Hepatocyte (in vitro differentiated cells): ENCODE data around the gene KCNQ1. TPM values are rescaled to one million over a fixed set of nuclear protein-coding genes. Genes with fewer than 3 reads are reported as not detected.

ENCODE experiments used
- DNase-seq: peaks from one replicate; pipeline ENCODE4 v3.0.0-alpha.2; 2016; ENCODE audit warnings: low spot score
- H2AFZ ChIP-seq: fragments of 200-600 bp; sonication (generic); 2 replicates; pipeline ENCODE4 v1.6.0; 2016; ENCODE audit warnings: antibody characterized with exemption, mild to moderate bottlenecking
- H3K27ac ChIP-seq: fragments of 200-600 bp; sonication (generic); 2 replicates; pipeline ENCODE4 v1.5.1; 2016; ENCODE audit warnings: mild to moderate bottlenecking
- H3K27me3 ChIP-seq: fragments of 200-600 bp; sonication (generic); 2 replicates; pipeline ENCODE4 v1.6.1; 2016
- H3K36me3 ChIP-seq: fragments of 200-600 bp; sonication (generic); replicated peaks from 2 replicates; pipeline ENCODE4 v1.5.1; 2016; ENCODE audit warnings: low read depth; ENCODE audit not compliant: insufficient read depth
- H3K4me1 ChIP-seq: fragments of 200-600 bp; sonication (generic); 2 replicates; pipeline ENCODE4 v1.5.1; 2016; ENCODE audit warnings: mild to moderate bottlenecking, moderate library complexity; ENCODE audit not compliant: insufficient read depth
- H3K4me2 ChIP-seq: fragments of 200-600 bp; sonication (generic); 2 replicates; pipeline ENCODE4 v1.6.0; 2016
- H3K4me3 ChIP-seq: fragments of 200-600 bp; sonication (generic); 2 replicates; pipeline ENCODE4 v1.5.1; 2016; ENCODE audit warnings: mild to moderate bottlenecking
- H3K79me2 ChIP-seq: fragments of 200-600 bp; sonication (generic); 2 replicates; pipeline ENCODE4 v1.6.0; 2017; ENCODE audit warnings: mild to moderate bottlenecking
- H3K9me2 ChIP-seq: fragments of 200-600 bp; sonication (generic); replicated peaks from 2 replicates; pipeline ENCODE4 v1.6.0; 2017; ENCODE audit warnings: mild to moderate bottlenecking; ENCODE audit not compliant: insufficient read depth
- H3K9me3 ChIP-seq: fragments of 200-600 bp; sonication (generic); 2 replicates; pipeline ENCODE4 v1.5.1; 2016; ENCODE audit warnings: low read depth, mild to moderate bottlenecking
- H4K20me1 ChIP-seq: fragments of 200-600 bp; sonication (generic); 2 replicates; pipeline ENCODE4 v1.6.0; 2016; ENCODE audit warnings: mild to moderate bottlenecking; ENCODE audit not compliant: insufficient read depth, poor library complexity, severe bottlenecking
- EZH2 ChIP-seq: fragments of 200-600 bp; sonication (generic); IDR thresholded peaks from 2 replicates; pipeline ENCODE4 v1.6.1; 2016; ENCODE audit warnings: antibody characterized with exemption, mild to moderate bottlenecking, borderline replicate concordance
- EZH2phosphoT487 ChIP-seq: fragments of 200-600 bp; sonication (generic); IDR thresholded peaks from one replicate; pipeline ENCODE4 v1.6.1; 2018; ENCODE audit warnings: antibody characterized with exemption, mild to moderate bottlenecking, low read depth, moderate library complexity; ENCODE audit not compliant: unreplicated experiment, severe bottlenecking
- WGBS: methylation state at CpG from one replicate; pipeline ENCODE4 v1.1.6; 2016; ENCODE audit warnings: low lambda C conversion rate; ENCODE audit errors: missing lambda C conversion rate; 5-methylcytosine and 5-hydroxymethylcytosine counted together
- polyA plus RNA-seq: library from polyadenylated mRNA; unstranded; fragments of >200 nt; fragmentation: Nextera tagmentation; extraction: Ambion mirVana; gene quantifications from 2 replicates; pipeline ENCODE4 v1.2.1, GENCODE V29; 2016
- total RNA-seq: library from RNA; depleted of rRNA; stranded (reverse); fragments of >200 nt; gene quantifications from 2 replicates; pipeline ENCODE4 v1.2.3, GENCODE V29; 2014
- TF ChIP-seq, protein P1 (sequence below): fragments of 200-600 bp; sonication (generic); IDR thresholded peaks from 2 replicates; pipeline ENCODE4 v1.5.1; 2016; ENCODE audit warnings: antibody characterized with exemption, mild to moderate bottlenecking; ENCODE audit not compliant: poor library complexity

KCNQ1 gene
- total and polyA plus RNA-seq, 2 experiments from 2014 or later, result 1.8 to 6.4 TPM

DNA sequence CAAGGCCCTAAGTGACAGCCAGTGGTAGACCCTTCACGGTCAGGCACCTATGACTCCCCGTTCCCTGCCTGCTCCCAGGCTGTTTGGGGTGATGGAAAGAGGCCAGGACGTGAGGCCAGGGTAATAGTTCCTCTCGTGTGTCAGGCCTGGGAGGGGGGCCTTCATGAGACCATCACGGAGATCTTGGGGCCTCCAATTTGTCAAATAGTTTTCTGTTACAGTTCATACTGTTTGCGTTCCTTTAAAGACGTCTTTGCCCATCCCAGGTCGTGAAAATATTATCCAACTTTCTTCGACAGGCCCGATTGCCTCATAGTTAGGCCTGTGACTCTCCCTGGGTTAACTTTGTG is 317.2 kb downstream of the KCNQ1 start:
- Histone ChIP-seq H4K20me1 (no peaks in the 10 kb centered on the region), H3K9me3 (no peaks in the 10 kb centered on the region), H3K4me3 (no peak overlapping the region), H3K36me3 (no peaks in the 10 kb centered on the region), H2AFZ (no peak overlapping the region), H3K4me2 (no peak overlapping the region), H3K4me1 (no peaks in the 10 kb centered on the region), H3K9me2 (no peaks in the 10 kb centered on the region), H3K27me3 (no peaks in the 10 kb centered on the region), H3K79me2 (no peaks in the 10 kb centered on the region), H3K27ac (no peak overlapping the region)
- DNase-seq, result no peak
- WGBS, result 94% methylated on average over 10 of the region's 10 CpGs
- TF ChIP-seq EZH2phosphoT487, result no peak
- TF ChIP-seq, protein P1, sequence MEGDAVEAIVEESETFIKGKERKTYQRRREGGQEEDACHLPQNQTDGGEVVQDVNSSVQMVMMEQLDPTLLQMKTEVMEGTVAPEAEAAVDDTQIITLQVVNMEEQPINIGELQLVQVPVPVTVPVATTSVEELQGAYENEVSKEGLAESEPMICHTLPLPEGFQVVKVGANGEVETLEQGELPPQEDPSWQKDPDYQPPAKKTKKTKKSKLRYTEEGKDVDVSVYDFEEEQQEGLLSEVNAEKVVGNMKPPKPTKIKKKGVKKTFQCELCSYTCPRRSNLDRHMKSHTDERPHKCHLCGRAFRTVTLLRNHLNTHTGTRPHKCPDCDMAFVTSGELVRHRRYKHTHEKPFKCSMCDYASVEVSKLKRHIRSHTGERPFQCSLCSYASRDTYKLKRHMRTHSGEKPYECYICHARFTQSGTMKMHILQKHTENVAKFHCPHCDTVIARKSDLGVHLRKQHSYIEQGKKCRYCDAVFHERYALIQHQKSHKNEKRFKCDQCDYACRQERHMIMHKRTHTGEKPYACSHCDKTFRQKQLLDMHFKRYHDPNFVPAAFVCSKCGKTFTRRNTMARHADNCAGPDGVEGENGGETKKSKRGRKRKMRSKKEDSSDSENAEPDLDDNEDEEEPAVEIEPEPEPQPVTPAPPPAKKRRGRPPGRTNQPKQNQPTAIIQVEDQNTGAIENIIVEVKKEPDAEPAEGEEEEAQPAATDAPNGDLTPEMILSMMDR, result no peak

GRCh38 chr11:2762451-2762850 is 317.6 kb downstream of the KCNQ1 start:
- no peak overlapping the region for H3K27ac ChIP-seq
- no peaks in the 10 kb centered on the region for H3K9me3 ChIP-seq
- H3K4me3 ChIP-seq, result no peak overlapping the region
- H2AFZ ChIP-seq, result no peak overlapping the region
- TF ChIP-seq, protein P1, result no peak
- TF ChIP-seq EZH2phosphoT487 (no peak), EZH2 (no peak)
- WGBS, result 95% methylated on average over 17 of the region's 17 CpGs
- no peaks in the 10 kb centered on the region for H3K79me2 ChIP-seq
- H3K4me2 ChIP-seq, result no peak overlapping the region
- no peaks in the 10 kb centered on the region for H3K36me3 ChIP-seq
- H3K4me1 ChIP-seq, result no peaks in the 10 kb centered on the region
- no peaks in the 10 kb centered on the region for H3K27me3 ChIP-seq
- H4K20me1 ChIP-seq, result no peaks in the 10 kb centered on the region
- DNase-seq, result no peak
- no peaks in the 10 kb centered on the region for H3K9me2 ChIP-seq

DNA sequence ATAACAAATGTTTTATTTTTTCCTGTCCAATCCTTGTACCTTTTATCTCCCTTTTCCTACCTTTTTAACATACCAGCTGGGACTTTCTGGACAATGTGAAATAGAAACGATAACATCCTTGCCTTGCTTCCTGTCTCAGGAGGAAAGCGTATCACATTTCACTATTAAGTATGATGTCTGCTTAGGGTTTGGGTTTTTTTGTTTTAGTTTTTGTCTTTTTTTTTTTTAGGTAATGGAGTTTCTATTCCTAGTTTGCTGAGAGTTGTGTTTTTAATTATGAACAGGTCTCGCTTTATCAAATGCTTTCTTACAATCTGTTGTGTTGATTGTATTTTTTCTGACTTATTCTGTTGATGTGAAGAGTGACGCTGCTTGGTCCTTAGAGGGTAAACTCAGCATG is 319.2 kb downstream of the KCNQ1 start:
- Histone ChIP-seq H3K4me1 (no peaks in the 10 kb centered on the region), H3K27me3 (no peaks in the 10 kb centered on the region), H4K20me1 (no peaks in the 10 kb centered on the region), H3K9me3 (no peaks in the 10 kb centered on the region), H3K4me3 (no peak overlapping the region), H3K9me2 (no peaks in the 10 kb centered on the region), H2AFZ (no peak overlapping the region), H3K36me3 (no peaks in the 10 kb centered on the region), H3K4me2 (no peak overlapping the region), H3K27ac (no peak overlapping the region), H3K79me2 (no peaks in the 10 kb centered on the region)
- 58% methylated on average over 4 of the region's 4 CpGs for WGBS
- no peak for TF ChIP-seq EZH2phosphoT487
- TF ChIP-seq EZH2, result no peak
- TF ChIP-seq, protein P1, result no peak
- no peak for DNase-seq

DNA sequence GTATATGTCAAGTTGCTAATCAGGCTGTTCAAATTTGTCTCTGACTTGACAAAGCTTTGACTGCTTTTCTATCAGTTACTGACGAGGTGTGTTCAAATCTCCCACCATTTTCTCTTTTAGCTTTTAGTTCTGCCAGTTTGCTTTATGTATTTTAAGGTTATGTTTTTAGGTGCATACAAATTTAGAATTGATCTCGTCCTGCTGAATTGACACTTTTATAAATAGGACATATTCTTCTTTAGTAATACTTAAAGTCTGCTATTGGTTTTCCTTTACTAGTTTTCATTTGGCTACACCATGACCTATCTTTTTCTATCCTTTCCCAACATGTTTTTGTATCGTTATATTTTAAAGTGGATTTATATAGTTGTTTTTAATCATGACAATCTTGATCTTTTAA is 320.7 kb downstream of the KCNQ1 start:
- Histone ChIP-seq H3K36me3 (no peaks in the 10 kb centered on the region), H3K79me2 (no peaks in the 10 kb centered on the region), H3K9me3 (no peaks in the 10 kb centered on the region), H3K4me2 (no peak overlapping the region), H3K27ac (no peak overlapping the region), H3K27me3 (no peaks in the 10 kb centered on the region), H4K20me1 (no peaks in the 10 kb centered on the region), H3K4me1 (no peaks in the 10 kb centered on the region), H3K4me3 (no peak overlapping the region), H2AFZ (no peak overlapping the region), H3K9me2 (no peaks in the 10 kb centered on the region)
- DNase-seq, result no peak
- TF ChIP-seq EZH2phosphoT487 (no peak), EZH2 (no peak)
- TF ChIP-seq, protein P1, result no peak
- 86% methylated on average over 3 of the region's 3 CpGs for WGBS
